ENCODE results near the gene SCO1. TPM values are rescaled to one million over a fixed set of nuclear protein-coding genes. Genes with fewer than 3 reads are reported as not detected.

SCO1 gene
- total RNA-seq, 2 donors from 2014 or later: 16.4 to 17.7 TPM

DNA sequence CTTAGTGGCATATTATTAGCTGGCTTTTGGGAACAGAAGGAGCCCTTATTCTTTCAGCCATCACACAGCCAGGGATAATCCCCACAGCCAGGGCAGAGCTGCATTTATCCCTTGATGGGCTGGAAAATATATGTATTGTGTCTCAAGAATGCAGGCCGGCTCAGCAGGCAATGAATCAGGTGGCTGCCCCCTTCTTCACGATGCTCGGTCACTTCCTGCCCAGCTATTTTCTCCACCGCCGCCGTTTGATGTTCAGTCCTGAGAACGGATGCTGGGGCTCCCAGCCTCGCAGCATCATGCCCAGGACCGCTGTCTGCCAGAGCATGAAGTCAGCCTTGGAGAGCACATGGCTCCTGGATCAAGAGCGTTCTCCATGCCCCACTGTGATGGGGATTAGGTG is 35.9 kb downstream of the SCO1 start:
- peaks cover 8% of the 10 kb centered on the region for H3K4me1 Mint-ChIP-seq
- no peaks in the 10 kb centered on the region for H3K27me3 Mint-ChIP-seq
- ATAC-seq (no peak), DNase-seq (no peak)
- H3K4me3 Mint-ChIP-seq: no peak overlapping the region
- no peak overlapping the region for H3K27ac Mint-ChIP-seq
- peaks cover 13% of the 10 kb centered on the region for H3K36me3 Mint-ChIP-seq (ENCODE audit: low read depth)
- no peaks in the 10 kb centered on the region for H3K9me3 ChIP-seq (ENCODE audit: control insufficient read depth, low read length, poor library complexity, severe bottlenecking)

DNA sequence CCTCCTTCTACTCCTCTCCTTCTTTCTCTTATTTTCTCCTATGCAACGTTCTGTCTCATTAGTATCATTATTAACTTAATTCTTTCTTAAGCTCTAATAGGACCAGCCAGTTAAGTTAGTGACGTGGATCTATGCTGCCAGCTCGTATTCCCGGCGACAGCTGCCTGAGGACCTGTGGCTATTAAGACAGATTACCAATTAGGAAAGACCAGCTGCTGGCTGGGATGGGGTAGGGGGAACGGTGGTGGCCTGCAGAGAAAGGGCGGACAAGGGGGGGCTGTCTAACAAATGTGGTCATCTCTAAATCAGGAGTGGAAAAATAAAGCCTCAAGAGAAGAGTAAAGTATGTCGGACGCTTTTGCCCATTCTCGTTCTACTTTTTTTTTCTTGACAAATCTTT is 39.5 kb downstream of the SCO1 start:
- peaks cover 6% of the 10 kb centered on the region for H3K36me3 Mint-ChIP-seq (ENCODE audit: low read depth)
- H3K27ac Mint-ChIP-seq: no peak overlapping the region
- H3K4me1 Mint-ChIP-seq: peaks cover 7% of the 10 kb centered on the region
- ATAC-seq (no peak), DNase-seq (no peak)
- no peak overlapping the region for H3K4me3 Mint-ChIP-seq
- peaks cover 9% of the 10 kb centered on the region for H3K27me3 Mint-ChIP-seq
- no peaks in the 10 kb centered on the region for H3K9me3 ChIP-seq (ENCODE audit: control insufficient read depth, low read length, poor library complexity, severe bottlenecking)

DNA sequence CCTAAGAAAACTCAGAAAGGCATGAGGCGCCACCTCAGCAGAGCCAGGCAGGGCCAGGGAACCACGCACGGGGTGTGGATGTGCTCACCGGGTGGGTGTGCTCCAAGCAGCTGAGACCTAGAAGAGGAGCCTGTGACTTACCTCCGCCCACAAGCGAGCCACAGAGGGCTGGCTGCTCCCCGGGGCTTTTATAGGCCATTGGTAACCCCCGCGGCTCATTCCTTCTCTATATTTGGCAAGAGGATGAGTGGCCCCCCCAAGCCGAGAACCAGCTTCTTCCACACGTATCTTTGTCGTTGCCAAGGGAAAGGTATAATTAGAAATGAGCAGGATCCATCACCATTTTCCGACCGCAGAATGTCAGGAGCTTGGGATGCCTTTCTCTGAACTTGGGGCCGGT is 40.2 kb downstream of the SCO1 start, which contains the start of gene MYH3:
MYH3 (minus strand) TSS at position 162 of the 400 bp plus-strand sequence. CDS start 2,245 bp downstream, outside the sequence.
- Mint-ChIP-seq H3K36me3 (ENCODE audit: low read depth) (peaks cover 7% of the 10 kb centered on the region), H3K4me3 (no peak within 1 kb of the TSS), H3K27me3 (peaks cover 9% of the 10 kb centered on the region), H3K27ac (no peak within 1 kb of the TSS), H3K4me1 (peaks cover 8% of the 10 kb centered on the region)
- no peak for DNase-seq
- no peak for ATAC-seq
- H3K9me3 ChIP-seq (ENCODE audit: control insufficient read depth, low read length, poor library complexity, severe bottlenecking): no peaks in the 10 kb centered on the region

DNA sequence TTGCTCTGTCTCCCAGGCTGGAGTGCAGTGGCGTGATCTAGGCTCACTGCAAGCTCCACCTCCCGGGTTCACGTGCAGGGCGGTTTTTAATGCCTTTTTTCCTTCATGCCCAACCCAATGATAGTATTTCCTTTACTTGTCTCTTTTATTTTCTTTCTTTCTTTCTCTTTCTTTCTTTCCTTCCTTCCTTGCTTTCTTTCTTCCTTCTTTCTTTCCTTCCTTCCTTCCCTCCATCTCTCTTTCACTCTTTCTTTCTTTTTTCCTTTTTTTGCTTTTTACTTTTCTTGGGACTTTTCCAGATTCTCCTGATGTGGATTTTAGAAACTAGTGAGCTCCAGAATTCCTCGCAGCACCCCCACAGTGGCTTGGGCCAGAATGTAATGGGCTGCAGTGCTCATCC is 43.3 kb downstream of the SCO1 start:
- no peak overlapping the region for H3K4me3 Mint-ChIP-seq

DNA sequence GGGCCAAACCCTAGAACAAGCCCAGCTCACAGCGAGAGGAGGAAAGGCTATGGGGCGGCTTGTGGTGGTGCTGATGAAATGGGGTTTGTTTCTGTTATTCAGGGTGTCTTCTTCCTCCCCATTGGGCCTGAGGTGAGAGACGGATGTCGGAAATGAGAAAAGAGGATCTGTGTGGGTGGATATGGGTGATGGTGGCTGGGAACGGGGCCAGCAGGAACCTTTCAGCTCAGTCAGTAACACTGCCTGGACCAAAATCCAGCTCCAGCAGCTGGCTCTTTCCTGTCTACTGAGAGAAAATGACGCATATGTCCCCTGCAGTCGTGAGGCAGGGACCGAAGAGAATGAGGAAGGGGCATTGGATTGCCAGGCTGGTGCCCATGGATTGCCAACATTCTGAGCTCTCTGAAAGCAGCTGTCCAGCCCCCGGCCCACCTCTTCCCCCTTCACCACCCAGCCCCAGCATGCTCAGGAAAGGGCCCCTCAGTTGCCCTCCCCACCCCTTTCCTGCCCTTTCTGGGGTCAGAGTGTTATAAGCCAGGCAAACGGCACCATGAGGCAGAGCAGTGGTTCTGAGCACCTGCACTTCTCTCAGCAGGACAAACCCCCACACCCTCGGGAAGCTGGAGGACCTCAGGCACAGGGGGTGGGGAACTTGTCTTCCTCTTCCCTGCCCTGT is 44.2 kb downstream of the SCO1 start:
- no peaks in the 10 kb centered on the region for H3K9me3 ChIP-seq (ENCODE audit: control insufficient read depth, low read length, poor library complexity, severe bottlenecking)
- H3K4me3 Mint-ChIP-seq: peak overlapping the region; percentile 47
- ATAC-seq: no peak
- no peak for DNase-seq
- H3K27me3 Mint-ChIP-seq: peaks cover 9% of the 10 kb centered on the region
- no peak overlapping the region for H3K27ac Mint-ChIP-seq
- H3K4me1 Mint-ChIP-seq: peaks cover 8% of the 10 kb centered on the region
- H3K36me3 Mint-ChIP-seq (ENCODE audit: low read depth): peaks cover 3% of the 10 kb centered on the region

More for the DNA sequence above, 43.3 kb downstream of the SCO1 start:
- peaks cover 8% of the 10 kb centered on the region for H3K4me1 Mint-ChIP-seq
- ATAC-seq (no peak), DNase-seq (no peak)
- peaks cover 3% of the 10 kb centered on the region for H3K36me3 Mint-ChIP-seq (ENCODE audit: low read depth)
- peaks cover 9% of the 10 kb centered on the region for H3K27me3 Mint-ChIP-seq
- no peaks in the 10 kb centered on the region for H3K9me3 ChIP-seq (ENCODE audit: control insufficient read depth, low read length, poor library complexity, severe bottlenecking)
- peak overlapping the region; percentile 54 for H3K27ac Mint-ChIP-seq

DNA sequence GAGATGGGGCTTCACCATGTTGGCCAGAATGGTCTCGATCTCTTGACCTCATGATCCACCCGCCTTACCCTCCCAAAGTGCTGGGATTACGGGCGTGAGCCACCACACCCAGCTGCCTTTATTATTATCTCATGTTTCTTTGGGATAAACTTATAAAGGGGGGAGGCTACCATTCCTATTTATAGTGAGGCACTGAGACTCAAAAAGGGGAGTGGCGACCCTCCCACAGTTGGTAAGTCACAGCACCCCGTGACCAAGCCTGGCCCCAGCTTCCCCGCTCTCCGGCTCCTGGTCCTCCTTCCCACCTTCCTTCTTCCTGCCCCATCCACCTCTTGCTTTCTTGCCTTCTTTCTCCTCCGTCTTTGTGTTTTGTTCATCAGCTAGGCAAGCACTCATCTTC is 45.4 kb downstream of the SCO1 start:
- Mint-ChIP-seq H3K27me3 (peaks cover 9% of the 10 kb centered on the region), H3K36me3 (ENCODE audit: low read depth) (peaks cover 5% of the 10 kb centered on the region), H3K4me3 (no peak overlapping the region), H3K4me1 (peaks cover 8% of the 10 kb centered on the region), H3K27ac (no peak overlapping the region)
- DNase-seq (no peak), ATAC-seq (no peak)
- H3K9me3 ChIP-seq (ENCODE audit: control insufficient read depth, low read length, poor library complexity, severe bottlenecking): no peaks in the 10 kb centered on the region

DNA sequence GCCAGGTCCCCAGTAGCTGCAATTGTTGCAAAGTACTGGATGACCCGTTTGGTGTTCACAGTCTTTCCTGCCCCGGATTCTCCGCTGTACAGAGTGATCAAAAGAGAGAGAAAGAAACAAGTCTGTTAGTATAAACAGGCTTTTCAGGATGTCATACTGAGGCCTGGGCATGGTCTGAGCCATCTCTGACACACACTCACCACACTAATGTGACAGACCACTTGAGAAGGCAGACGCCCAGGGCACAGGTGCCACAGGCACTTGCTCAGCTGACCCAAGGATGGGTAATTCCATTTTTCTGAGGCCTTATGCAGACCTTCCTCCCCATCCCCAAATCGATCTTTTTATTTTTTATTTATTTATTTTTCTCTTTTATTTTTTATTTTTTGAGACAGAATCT is 47.7 kb downstream of the SCO1 start:
- H3K4me3 Mint-ChIP-seq: no peak overlapping the region
- H3K27ac Mint-ChIP-seq: no peak overlapping the region
- no peaks in the 10 kb centered on the region for H3K9me3 ChIP-seq (ENCODE audit: control insufficient read depth, low read length, poor library complexity, severe bottlenecking)
- peaks cover 5% of the 10 kb centered on the region for H3K36me3 Mint-ChIP-seq (ENCODE audit: low read depth)
- peaks cover 8% of the 10 kb centered on the region for H3K4me1 Mint-ChIP-seq
- DNase-seq (no peak), ATAC-seq (no peak)
- peaks cover 9% of the 10 kb centered on the region for H3K27me3 Mint-ChIP-seq

DNA sequence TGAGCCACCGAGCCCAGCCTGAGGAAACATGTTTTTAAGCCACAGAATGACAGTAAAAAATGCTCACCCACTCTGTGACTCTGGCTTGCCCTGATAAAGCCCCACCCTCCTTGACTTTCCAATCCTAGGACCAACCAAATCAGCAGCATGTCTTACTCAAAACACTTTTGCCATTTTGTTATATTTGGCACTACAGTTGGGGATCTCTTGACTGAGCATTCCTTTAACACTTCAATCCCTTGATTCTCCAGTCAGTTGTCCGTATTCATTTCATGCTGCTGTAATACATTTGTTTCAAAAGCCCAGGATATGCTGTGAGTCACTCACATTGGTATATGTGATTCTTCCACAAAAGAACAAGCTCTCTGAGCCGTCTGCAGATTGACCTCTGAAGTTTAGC is 48.4 kb downstream of the SCO1 start:
- no peak overlapping the region for H3K27ac Mint-ChIP-seq
- DNase-seq (no peak), ATAC-seq (no peak)
- H3K36me3 Mint-ChIP-seq (ENCODE audit: low read depth): peaks cover 7% of the 10 kb centered on the region
- H3K9me3 ChIP-seq (ENCODE audit: control insufficient read depth, low read length, poor library complexity, severe bottlenecking): no peaks in the 10 kb centered on the region
- peaks cover 4% of the 10 kb centered on the region for H3K27me3 Mint-ChIP-seq
- no peak overlapping the region for H3K4me3 Mint-ChIP-seq
- peaks cover 6% of the 10 kb centered on the region for H3K4me1 Mint-ChIP-seq

DNA sequence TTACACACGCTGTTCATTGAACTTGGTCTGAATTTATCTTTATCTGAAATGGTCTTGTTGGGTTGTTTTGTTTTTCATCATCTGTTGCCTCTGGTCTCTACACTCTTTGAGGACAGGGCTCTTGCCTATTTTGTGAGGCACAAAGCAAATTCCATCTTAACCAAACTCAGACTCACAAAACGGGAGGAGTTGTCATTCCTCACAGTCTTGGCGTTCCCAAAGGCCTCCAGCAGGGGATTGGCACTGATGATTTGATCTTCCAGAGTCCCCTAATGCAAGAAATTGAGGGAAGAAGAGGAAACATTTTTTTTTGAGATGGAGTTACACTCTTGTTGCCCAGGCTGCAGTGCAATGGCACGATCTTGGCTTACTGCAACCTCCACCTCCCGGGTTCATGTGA is 49.0 kb downstream of the SCO1 start:
- Mint-ChIP-seq H3K36me3 (ENCODE audit: low read depth) (peaks cover 7% of the 10 kb centered on the region), H3K4me1 (peaks cover 4% of the 10 kb centered on the region), H3K27me3 (no peaks in the 10 kb centered on the region), H3K27ac (no peak overlapping the region), H3K4me3 (no peak overlapping the region)
- DNase-seq (no peak), ATAC-seq (no peak)
- no peaks in the 10 kb centered on the region for H3K9me3 ChIP-seq (ENCODE audit: control insufficient read depth, low read length, poor library complexity, severe bottlenecking)

DNA sequence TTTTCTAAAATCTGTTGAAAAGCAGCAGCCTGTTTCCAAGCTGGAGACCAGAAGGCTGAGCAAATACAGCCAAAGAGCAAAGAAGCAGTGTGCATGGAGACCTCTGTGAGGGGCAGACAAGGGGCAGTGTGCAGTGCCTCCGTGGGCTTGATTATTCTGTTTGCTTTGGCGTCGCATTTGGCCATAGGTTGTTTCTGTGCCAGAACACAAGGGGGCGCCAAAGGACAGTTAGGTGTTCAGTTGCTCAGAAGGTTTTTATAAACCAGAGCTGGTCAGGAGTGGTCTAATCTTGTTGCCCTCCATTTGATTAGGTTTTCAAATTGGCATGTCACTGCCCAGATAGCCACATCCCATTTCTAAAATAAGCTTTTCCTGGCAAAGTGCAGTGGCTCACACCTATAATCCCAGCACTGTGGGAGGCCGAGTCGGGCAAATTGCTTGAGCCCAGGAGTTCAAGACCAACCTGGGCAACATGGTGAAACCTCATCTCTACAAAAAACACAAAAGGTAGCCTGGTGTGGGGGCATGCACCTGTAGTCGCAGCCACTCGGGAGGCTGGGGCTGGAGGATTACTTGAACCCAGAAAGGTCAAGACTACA is 50.8 kb downstream of the SCO1 start:
- peaks cover 5% of the 10 kb centered on the region for H3K36me3 Mint-ChIP-seq (ENCODE audit: low read depth)
- ATAC-seq (peak; percentile 66), DNase-seq (peak; percentile 54 to 70 (median 64))
- H3K9me3 ChIP-seq (ENCODE audit: control insufficient read depth, low read length, poor library complexity, severe bottlenecking): no peaks in the 10 kb centered on the region
- H3K27ac Mint-ChIP-seq: no peak overlapping the region
- no peaks in the 10 kb centered on the region for H3K27me3 Mint-ChIP-seq
- H3K4me1 Mint-ChIP-seq: no peaks in the 10 kb centered on the region
- H3K4me3 Mint-ChIP-seq: no peak overlapping the region

DNA sequence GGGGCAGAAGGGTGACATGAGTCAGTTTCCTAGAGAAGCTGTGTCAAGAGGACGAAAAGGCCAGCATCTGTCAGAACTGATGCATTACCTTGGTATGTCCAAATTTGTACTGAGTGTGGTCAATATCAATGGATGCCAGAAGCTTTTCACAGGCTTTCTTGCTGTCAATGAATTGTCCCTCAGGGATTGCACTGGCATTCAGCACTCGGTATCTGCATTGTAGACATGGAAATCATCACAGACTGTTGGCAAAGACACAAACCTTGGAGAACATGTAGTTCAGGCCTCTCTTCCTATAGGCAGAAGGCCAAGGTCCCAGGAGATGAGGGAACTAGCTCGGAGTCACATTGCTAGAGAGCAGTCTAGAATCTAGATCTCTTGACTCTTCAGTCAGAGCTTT is 56.9 kb downstream of the SCO1 start:
- ATAC-seq (no peak), DNase-seq (no peak)
- Mint-ChIP-seq H3K4me3 (no peak overlapping the region), H3K36me3 (ENCODE audit: low read depth) (peaks cover 11% of the 10 kb centered on the region), H3K4me1 (no peaks in the 10 kb centered on the region), H3K27ac (no peak overlapping the region), H3K27me3 (no peaks in the 10 kb centered on the region)
- H3K9me3 ChIP-seq (ENCODE audit: control insufficient read depth, low read length, poor library complexity, severe bottlenecking): no peaks in the 10 kb centered on the region

DNA sequence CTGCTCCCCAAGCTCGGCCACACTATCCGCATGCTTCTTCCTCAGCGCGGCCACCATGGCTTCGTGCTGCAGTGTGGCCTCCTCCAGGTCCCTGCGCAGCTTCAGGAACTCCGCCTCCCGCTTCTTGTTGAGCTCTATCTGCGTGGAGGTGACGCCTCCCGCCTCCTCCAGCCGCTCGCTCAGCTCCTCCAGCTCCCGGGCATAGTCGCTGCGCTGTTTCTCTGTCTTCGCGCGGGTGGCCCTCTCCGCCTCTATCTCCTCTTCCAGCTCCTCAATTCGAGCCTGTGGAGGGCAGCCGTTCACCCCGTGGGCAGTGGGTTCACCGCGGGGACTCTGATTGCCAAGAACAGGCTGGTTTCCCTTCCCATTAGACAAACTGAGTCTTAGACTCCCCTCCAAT is 59.2 kb downstream of the SCO1 start:
- no peaks in the 10 kb centered on the region for H3K9me3 ChIP-seq (ENCODE audit: control insufficient read depth, low read length, poor library complexity, severe bottlenecking)
- no peak overlapping the region for H3K4me3 Mint-ChIP-seq
- H3K27ac Mint-ChIP-seq: no peak overlapping the region
- peaks cover 2% of the 10 kb centered on the region for H3K4me1 Mint-ChIP-seq
- no peak for ATAC-seq
- DNase-seq: no peak
- H3K27me3 Mint-ChIP-seq: no peaks in the 10 kb centered on the region
- H3K36me3 Mint-ChIP-seq (ENCODE audit: low read depth): peaks cover 9% of the 10 kb centered on the region

DNA sequence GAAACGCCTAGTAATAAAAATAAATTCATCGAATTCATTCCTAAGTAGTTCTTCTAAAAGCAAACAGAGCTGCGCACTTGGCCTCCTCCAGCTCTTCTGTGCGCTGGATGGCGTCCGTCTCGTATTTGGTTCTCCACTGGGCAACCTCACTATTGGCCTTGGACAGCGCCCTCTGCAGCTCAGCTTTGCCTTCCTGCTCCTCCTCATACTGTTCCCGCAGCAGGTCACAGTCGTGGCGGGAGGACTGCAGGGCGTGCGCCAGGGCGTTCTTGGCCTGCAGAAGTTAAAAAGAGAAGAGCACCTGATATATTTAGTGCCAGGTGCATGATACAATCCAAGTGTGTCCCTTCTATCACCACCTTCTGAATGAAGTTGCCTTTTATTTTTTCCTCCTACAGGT is 62.0 kb downstream of the SCO1 start:
- Mint-ChIP-seq H3K4me1 (peaks cover 4% of the 10 kb centered on the region), H3K27me3 (no peaks in the 10 kb centered on the region), H3K4me3 (no peak overlapping the region), H3K27ac (no peak overlapping the region), H3K36me3 (ENCODE audit: low read depth) (peaks cover 9% of the 10 kb centered on the region)
- no peaks in the 10 kb centered on the region for H3K9me3 ChIP-seq (ENCODE audit: control insufficient read depth, low read length, poor library complexity, severe bottlenecking)
- no peak for DNase-seq
- no peak for ATAC-seq
